K562 (cell line): ENCODE measurements around the gene COL26A1. TPM values are rescaled to one million over a fixed set of nuclear protein-coding genes. Genes with fewer than 3 reads are reported as not detected.

ENCODE experiments used
- ATAC-seq: fragments of 200-7000 bp; cut with Tn5 transposase; 3 replicates; pipeline ENCODE4 v1.9.1; 2020; ENCODE audit warnings: moderate library complexity
- BruUV-seq: library from RNA; stranded (reverse); fragments of 400-500 nt; replicated peaks from 2 replicates; lab custom pipeline; 2021; lab: Mats Ljungman, UMichigan
- CTCF ChIA-PET: fragments of 300-600 bp; formaldehyde crosslinking; extraction: SDS; loops from one replicate; lab custom pipeline; 2021; ENCODE audit warnings: low intra/inter-chr PET ratio; lab: Yijun Ruan, JAX
- POLR2A ChIA-PET: fragments of 300-600, 350-650 bp; sonication (Branson Sonifier 250); formaldehyde crosslinking; extraction: SDS; loops from one replicate; lab custom pipeline; 2021; ENCODE audit warnings: antibody characterized with exemption, inconsistent platforms; lab: Yijun Ruan, JAX
- DNase-seq, 4 experiments: peaks; one replicate each; pipeline versions ENCODE4 v3.0.0 to v3.0.0-alpha.2; 2011 to 2018; ENCODE audit warnings: low spot score in 3 of 4, mixed read lengths in 3 of 4; ENCODE audit errors: extremely low read depth in 1 of 4
- FAIRE-seq: peaks from 2 replicates; lab custom pipeline; 2011; peaks lifted over from hg19 to GRCh38; lab: Jason Lieb, UNC
- H2AFZ ChIP-seq: 2 replicates; pipeline ENCODE4 v1.6.0; 2011; ENCODE audit warnings: low read depth, low read length, control low read depth, inconsistent platforms
- H3K27ac ChIP-seq: fragments of 200-600 bp; 3 replicates; pipeline ENCODE4 v1.8.0; 2011; ENCODE audit warnings: low read depth, mild to moderate bottlenecking, control low read depth, inconsistent platforms, low read length, moderate library complexity, mixed read lengths; ENCODE audit errors: extremely low read depth
- H3K27me3 ChIP-seq, 2 experiments: fragments of 300-600 bp in 1 of 2; 2 replicates in 1 of 2; 3 replicates in 1 of 2; pipeline versions ENCODE4 v1.6.0 to v1.8.0; 2011; ENCODE audit warnings: inconsistent platforms in 2 of 2, low read length in 2 of 2, mild to moderate bottlenecking in 1 of 2, mixed read lengths in 1 of 2, moderate library complexity in 1 of 2; ENCODE audit not compliant: control insufficient read depth in 2 of 2, insufficient read depth in 2 of 2
- H3K36me3 ChIP-seq: fragments of 300-600 bp; 3 replicates; pipeline ENCODE4 v1.8.0; 2011; ENCODE audit warnings: mild to moderate bottlenecking, low read length, inconsistent platforms; ENCODE audit not compliant: control insufficient read depth, insufficient read depth
- H3K4me1 ChIP-seq, 2 experiments: fragments of 200-600 bp in 1 of 2; replicated peaks in 1 of 2; 2 replicates in 1 of 2; 3 replicates in 1 of 2; pipeline versions ENCODE4 v1.5.1 to v1.8.0; 2011; ENCODE audit warnings: inconsistent platforms in 2 of 2, low read length in 2 of 2, mild to moderate bottlenecking in 1 of 2, mixed read lengths in 1 of 2, moderate library complexity in 1 of 2; ENCODE audit not compliant: control insufficient read depth in 2 of 2, insufficient read depth in 2 of 2
- H3K4me2 ChIP-seq: 2 replicates; pipeline ENCODE4 v1.6.1; 2011; ENCODE audit warnings: low read length, control low read depth, inconsistent platforms, mixed read lengths; ENCODE audit not compliant: insufficient read depth
- H3K4me3 ChIP-seq: fragments of 200-600 bp; sonication (generic), shearing (Covaris generic); 2 replicates; pipeline ENCODE4 v1.5.1; 2016; ENCODE audit warnings: control low read depth, inconsistent platforms
- H3K79me2 ChIP-seq: fragments of 200-600 bp; 3 replicates; pipeline ENCODE4 v1.8.0; 2011; ENCODE audit warnings: low read length, inconsistent platforms; ENCODE audit not compliant: control insufficient read depth, insufficient read depth
- H3K9ac ChIP-seq, 2 experiments: 2 replicates each; pipeline versions ENCODE4 v1.6.0 to v1.6.1; 2011; ENCODE audit warnings: low read depth in 2 of 2, low read length in 2 of 2, control low read depth in 1 of 2, inconsistent platforms in 1 of 2, mild to moderate bottlenecking in 1 of 2, mixed read lengths in 1 of 2; ENCODE audit not compliant: insufficient read depth in 1 of 2
- H3K9me1 ChIP-seq: one replicate; pipeline ENCODE4 v1.6.0; 2011; ENCODE audit warnings: inconsistent platforms, mild to moderate bottlenecking, low read length, moderate library complexity; ENCODE audit not compliant: control insufficient read depth, insufficient read depth
- H3K9me3 ChIP-seq: replicated peaks from 2 replicates; pipeline ENCODE4 v1.5.1; 2011; ENCODE audit warnings: low read depth, low read length, inconsistent platforms; ENCODE audit not compliant: control insufficient read depth, insufficient read depth
- H4K20me1 ChIP-seq: replicated peaks from 2 replicates; pipeline ENCODE4 v1.6.1; 2011; ENCODE audit warnings: low read length, inconsistent platforms, mixed read lengths; ENCODE audit not compliant: control insufficient read depth, insufficient read depth
- BRF2 ChIP-seq: IDR thresholded peaks from 3 replicates; pipeline ENCODE4 v1.6.1; 2011; ENCODE audit warnings: borderline replicate concordance, mild to moderate bottlenecking; ENCODE audit not compliant: insufficient read length, insufficient read depth
- HDAC3 ChIP-seq: fragments of 450-650 bp; IDR thresholded peaks from 2 replicates; pipeline ENCODE4 v1.6.1; 2018; ENCODE audit warnings: borderline replicate concordance, mild to moderate bottlenecking, moderate library complexity; ENCODE audit not compliant: partially characterized antibody
- KLF6 ChIP-seq: fragments of 250-450 bp; sonication (Bioruptor Pico); IDR thresholded peaks from 2 replicates; pipeline ENCODE4 v1.4.0; 2020; ENCODE audit warnings: mild to moderate bottlenecking, moderate library complexity, borderline replicate concordance
- POLR2G ChIP-seq: fragments of 200-400 bp; formaldehyde crosslinking; IDR thresholded peaks from 2 replicates; pipeline ENCODE4 v1.6.1; 2017; ENCODE audit warnings: low read depth, mild to moderate bottlenecking, antibody characterized with exemption, low read length, moderate library complexity
- RBM17 ChIP-seq: fragments of 200-400 bp; formaldehyde crosslinking; IDR thresholded peaks from 2 replicates; pipeline ENCODE4 v1.6.1; 2017; ENCODE audit warnings: low read depth, mild to moderate bottlenecking, low read length, borderline replicate concordance
- STAT5A ChIP-seq: IDR thresholded peaks from 2 replicates; pipeline ENCODE4 v1.6.1; 2012; ENCODE audit warnings: low read length, inconsistent platforms, borderline replicate concordance
- ZKSCAN1 ChIP-seq: fragments of 150-350 bp; IDR thresholded peaks from 2 replicates; pipeline ENCODE4 v1.6.1; 2016; ENCODE audit warnings: low read depth, low read length
- ZNF253 ChIP-seq: fragments of 250-450 bp; sonication (Bioruptor Pico); conservative IDR thresholded peaks from 2 replicates; pipeline ENCODE4 v1.6.1; 2021; ENCODE audit warnings: mild to moderate bottlenecking
- WGBS: fragments of 100-300 bp; shearing (Covaris generic); methylation state at CpG from one replicate; pipeline ENCODE4 v1.1.6; 2016; ENCODE audit warnings: low coverage, mixed read lengths; ENCODE audit not compliant: insufficient coverage; ENCODE audit errors: missing lambda C conversion rate; 5-methylcytosine and 5-hydroxymethylcytosine counted together
- in situ Hi-C: fragments of 300-500 bp; cut with MboI; formaldehyde crosslinking; loops from 4 replicates; pipeline ENCODE4 v1.15.0; 2018; ENCODE audit warnings: inconsistent platforms, mixed read lengths
- intact Hi-C: fragments of 100-400 bp; cut with micrococcal nuclease; formaldehyde crosslinking; loops from 2 replicates; pipeline ENCODE4 v1.14.2; 2022
- polyA plus RNA-seq, 8 experiments: library from polyadenylated mRNA; depleted of rRNA in 4 of 8; stranded (reverse) in 5 of 8; unstranded in 3 of 8; fragments of >200 nt; fragmentation: Nextera tagmentation in 2 of 8; fragmentation: Illumina TruSeq in 1 of 8; extraction: Ambion mirVana in 2 of 8; extraction: Trizol in 1 of 8; gene quantifications; 2 replicates each; pipeline versions ENCODE4 v1.2.1 to v1.2.3, GENCODE V29; 2011 to 2014; ENCODE audit warnings: inconsistent platforms in 1 of 8, missing spikeins in 1 of 8
- total RNA-seq, 7 experiments: library from RNA; depleted of rRNA in 6 of 7; stranded (reverse); fragments of >200 nt in 6 of 7; fragmentation: Illumina TruSeq in 2 of 7; extraction: Trizol in 2 of 7; gene quantifications; 2 replicates each; pipeline versions ENCODE4 v1.2.1 to v1.2.3, GENCODE V29; 2011 to 2021; ENCODE audit warnings: low replicate concordance in 1 of 7

COL26A1 gene
- total and polyA plus RNA-seq, 9 of the 15 experiments (the other 6 are each of a cell fraction or from before 2014, with no cell fraction given), result 0.04 to 0.39 (median 0.07) TPM; not detected in 5

GRCh38 chr7:101535351-101535751 is 172.7 kb downstream of the COL26A1 start:
- Histone ChIP-seq H3K4me3 (no peak overlapping the region), H4K20me1 (peaks cover 13% of the 10 kb centered on the region; the same call in 1 of the 2 replicates), H3K36me3 (no peaks in the 10 kb centered on the region), H3K27ac (no peak overlapping the region), H3K27me3 (peaks cover 5 to 58% of the 10 kb centered on the region in 2 experiments; a peak in 3 of 5 replicates), H3K9me1 (peaks cover 4% of the 10 kb centered on the region), H3K79me2 (no peaks in the 10 kb centered on the region), H3K9ac (0 out of 4 replicates have a peak overlapping the region, but pooled peaks of 1 of the 2 experiments have one; percentile 31), H3K4me2 (no peak overlapping the region), H3K9me3 (no peaks in the 10 kb centered on the region), H3K4me1 (peaks cover 0 to 30% of the 10 kb centered on the region in 2 experiments; a peak in 2 of 5 replicates), H2AFZ (no peak overlapping the region)
- no peak for ATAC-seq
- no peak for DNase-seq
- intact Hi-C loops, result no loop called here
- TF ChIP-seq STAT5A, result no peak
- TF ChIP-seq RBM17, result no peak
- no peak for TF ChIP-seq HDAC3
- TF ChIP-seq ZKSCAN1, result no peak
- no peak for TF ChIP-seq POLR2G
- no peak for TF ChIP-seq BRF2
- no peak for TF ChIP-seq KLF6
- no peak for TF ChIP-seq ZNF253 (CRISPR knock-in tag)
- WGBS, result 4% methylated on average over 6 of the region's 7 CpGs
- in situ Hi-C loops, result no loop called here
- ChIA-PET POLR2A (no interaction called here), CTCF (no interaction called here)
- no TSS peak for BruUV-seq
- no peak for FAIRE-seq
